Measurements from ENCODE around the gene GRB10. TPM values are rescaled to one million over a fixed set of nuclear protein-coding genes. Genes with fewer than 3 reads are reported as not detected.

The GRB10 gene
- polyA plus RNA-seq, 1 donor: 19.9 TPM

- no peak for DNase-seq
- no peak overlapping the region for H3K4me3 ChIP-seq (ENCODE audit: low read length)
- H3K4me1 ChIP-seq (ENCODE audit: control insufficient read depth, insufficient read depth, low read length): no peaks in the 10 kb centered on the region
- no peak overlapping the region for H3K27ac ChIP-seq (ENCODE audit: low read length)
- H3K36me3 ChIP-seq (ENCODE audit: control insufficient read depth, insufficient read depth, low read length): peaks cover 3% of the 10 kb centered on the region
- no peaks in the 10 kb centered on the region for H3K9me3 ChIP-seq (ENCODE audit: control insufficient read depth, low read depth, low read length)
- 100% methylated on average over 1 of the region's 6 CpGs for WGBS (ENCODE audit: insufficient coverage, low lambda C conversion rate)
- H3K27me3 ChIP-seq (ENCODE audit: control insufficient read depth, insufficient read depth, low read length): no peaks in the 10 kb centered on the region
These were observed 132.5 kb downstream of the GRB10 start for GRCh38 chr7:50650057-50650664.

DNA sequence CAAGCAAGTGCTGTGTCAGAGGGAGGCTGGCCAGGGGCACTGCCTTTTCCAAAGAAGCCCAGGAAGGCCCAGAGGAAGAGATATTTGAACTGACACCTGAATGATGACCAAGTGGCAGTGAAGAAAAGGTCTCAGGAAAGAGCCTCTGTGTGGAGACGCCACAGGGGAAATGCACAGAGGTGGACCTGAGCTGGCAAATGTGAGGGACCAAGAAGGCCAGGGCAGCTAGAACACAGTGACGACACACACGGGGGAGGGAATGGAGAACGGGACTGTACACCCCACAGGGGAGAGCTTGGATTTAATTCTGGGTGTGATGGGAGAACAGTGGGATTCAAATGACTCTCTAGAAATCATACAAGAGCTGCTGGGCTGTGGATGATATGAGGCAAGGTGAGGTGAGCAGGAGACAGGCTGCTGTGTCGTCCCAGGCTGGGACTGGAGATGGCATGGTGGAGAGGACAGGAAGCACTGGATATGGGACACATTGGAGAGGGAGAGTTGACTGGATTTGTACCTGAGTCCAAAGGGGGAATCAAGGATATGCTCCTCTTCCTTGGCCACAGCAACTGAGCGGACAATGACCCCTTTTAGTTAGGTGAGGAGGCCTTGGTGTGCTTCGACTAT, 133.3 kb downstream of the GRB10 start:
- no peak overlapping the region for H3K4me3 ChIP-seq (ENCODE audit: low read length)
- no peaks in the 10 kb centered on the region for H3K9me3 ChIP-seq (ENCODE audit: control insufficient read depth, low read depth, low read length)
- H3K4me1 ChIP-seq (ENCODE audit: control insufficient read depth, insufficient read depth, low read length): no peaks in the 10 kb centered on the region
- no peak overlapping the region for H3K27ac ChIP-seq (ENCODE audit: low read length)
- no peaks in the 10 kb centered on the region for H3K27me3 ChIP-seq (ENCODE audit: control insufficient read depth, insufficient read depth, low read length)
- 100% methylated on average over 1 of the region's 7 CpGs for WGBS (ENCODE audit: insufficient coverage, low lambda C conversion rate)
- no peak for DNase-seq
- H3K36me3 ChIP-seq (ENCODE audit: control insufficient read depth, insufficient read depth, low read length): peaks cover 3% of the 10 kb centered on the region

DNA sequence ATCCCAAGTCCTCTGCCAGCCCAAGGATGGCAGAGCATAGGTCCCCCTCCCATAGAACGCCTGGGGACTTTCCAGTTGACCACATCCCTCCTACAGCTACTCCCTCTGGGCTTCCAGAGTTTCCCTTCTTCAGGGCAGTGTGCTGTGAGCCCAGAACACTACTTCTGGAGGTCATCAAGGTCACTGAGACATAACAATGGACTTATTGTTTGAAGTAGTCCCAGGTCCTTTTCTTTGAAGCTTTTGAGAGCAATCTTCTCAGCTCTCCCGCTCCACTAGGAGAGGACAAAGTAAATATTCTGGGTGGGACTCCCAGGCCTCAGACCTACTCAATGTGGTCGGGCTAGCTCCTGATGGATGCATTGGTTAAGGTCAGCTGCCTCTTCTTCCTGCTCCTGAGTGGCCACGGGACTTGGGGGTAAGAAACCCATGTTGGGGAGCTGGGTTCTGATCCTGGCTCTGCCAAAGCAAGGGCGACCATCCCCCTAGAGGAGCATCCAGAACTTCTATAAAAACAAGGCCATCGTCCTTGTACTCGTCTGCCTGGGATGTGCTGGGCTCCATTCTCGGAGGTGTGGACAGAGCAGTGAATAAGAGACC, 134.0 kb downstream of the GRB10 start:
- Histone ChIP-seq H3K27ac (ENCODE audit: low read length) (no peak overlapping the region), H3K36me3 (ENCODE audit: control insufficient read depth, insufficient read depth, low read length) (peaks cover 3% of the 10 kb centered on the region), H3K4me1 (ENCODE audit: control insufficient read depth, insufficient read depth, low read length) (no peaks in the 10 kb centered on the region), H3K27me3 (ENCODE audit: control insufficient read depth, insufficient read depth, low read length) (no peaks in the 10 kb centered on the region), H3K4me3 (ENCODE audit: low read length) (no peak overlapping the region), H3K9me3 (ENCODE audit: control insufficient read depth, low read depth, low read length) (no peaks in the 10 kb centered on the region)
- DNase-seq: no peak
- no CpG with 5 or more reads among the region's 8 CpGs for WGBS (ENCODE audit: insufficient coverage, low lambda C conversion rate)

GRCh38 chr7:50648076-50648475, 134.6 kb downstream of the GRB10 start:
- no CpG with 5 or more reads among the region's 11 CpGs for WGBS (ENCODE audit: insufficient coverage, low lambda C conversion rate)

GRCh38 chr7:50647286-50647980, 135.3 kb downstream of the GRB10 start:
- H3K27ac ChIP-seq (ENCODE audit: low read length): no peak overlapping the region
- H3K4me3 ChIP-seq (ENCODE audit: low read length): no peak overlapping the region
- DNase-seq: no peak
- no peaks in the 10 kb centered on the region for H3K27me3 ChIP-seq (ENCODE audit: control insufficient read depth, insufficient read depth, low read length)
- WGBS (ENCODE audit: insufficient coverage, low lambda C conversion rate): 100% methylated on average over 1 of the region's 10 CpGs
- peaks cover 3% of the 10 kb centered on the region for H3K36me3 ChIP-seq (ENCODE audit: control insufficient read depth, insufficient read depth, low read length)
- no peaks in the 10 kb centered on the region for H3K9me3 ChIP-seq (ENCODE audit: control insufficient read depth, low read depth, low read length)
- no peaks in the 10 kb centered on the region for H3K4me1 ChIP-seq (ENCODE audit: control insufficient read depth, insufficient read depth, low read length)

More at GRCh38 chr7:50648076-50648475, 134.6 kb downstream of the GRB10 start:
- Histone ChIP-seq H3K9me3 (ENCODE audit: control insufficient read depth, low read depth, low read length) (no peaks in the 10 kb centered on the region), H3K4me1 (ENCODE audit: control insufficient read depth, insufficient read depth, low read length) (no peaks in the 10 kb centered on the region), H3K4me3 (ENCODE audit: low read length) (no peak overlapping the region), H3K27ac (ENCODE audit: low read length) (no peak overlapping the region), H3K36me3 (ENCODE audit: control insufficient read depth, insufficient read depth, low read length) (peaks cover 3% of the 10 kb centered on the region), H3K27me3 (ENCODE audit: control insufficient read depth, insufficient read depth, low read length) (no peaks in the 10 kb centered on the region)
- DNase-seq: no peak

DNA sequence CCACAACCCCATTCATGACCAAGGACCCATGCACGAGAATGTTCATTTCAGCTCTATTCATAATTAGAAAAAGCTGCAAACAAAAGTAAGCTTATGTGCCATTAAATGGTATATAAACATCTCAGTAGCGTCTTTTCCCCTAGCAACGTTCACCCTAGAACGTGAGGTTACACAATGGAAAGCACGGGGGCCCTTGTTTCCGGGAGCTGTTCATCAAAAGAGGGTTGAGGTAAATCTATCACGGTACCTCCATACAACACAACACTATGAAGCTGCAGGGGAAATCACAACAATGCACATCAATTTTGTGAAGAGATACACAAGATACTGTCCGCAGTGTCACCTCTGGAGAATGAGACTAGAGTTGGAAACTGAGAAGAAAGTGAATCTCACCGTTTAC, 136.6 kb downstream of the GRB10 start:
- H3K27ac ChIP-seq (ENCODE audit: low read length): no peak overlapping the region
- H3K36me3 ChIP-seq (ENCODE audit: control insufficient read depth, insufficient read depth, low read length): peaks cover 3% of the 10 kb centered on the region
- no peaks in the 10 kb centered on the region for H3K4me1 ChIP-seq (ENCODE audit: control insufficient read depth, insufficient read depth, low read length)
- no peak for DNase-seq
- no peaks in the 10 kb centered on the region for H3K9me3 ChIP-seq (ENCODE audit: control insufficient read depth, low read depth, low read length)
- H3K4me3 ChIP-seq (ENCODE audit: low read length): no peak overlapping the region
- WGBS (ENCODE audit: insufficient coverage, low lambda C conversion rate): 100% methylated on average over 2 of the region's 9 CpGs
- H3K27me3 ChIP-seq (ENCODE audit: control insufficient read depth, insufficient read depth, low read length): no peaks in the 10 kb centered on the region

GRCh38 chr7:50645186-50645585, 137.5 kb downstream of the GRB10 start:
- H3K4me1 ChIP-seq (ENCODE audit: control insufficient read depth, insufficient read depth, low read length): no peaks in the 10 kb centered on the region
- no peak for DNase-seq
- H3K4me3 ChIP-seq (ENCODE audit: low read length): no peak overlapping the region
- peaks cover 3% of the 10 kb centered on the region for H3K36me3 ChIP-seq (ENCODE audit: control insufficient read depth, insufficient read depth, low read length)
- H3K27me3 ChIP-seq (ENCODE audit: control insufficient read depth, insufficient read depth, low read length): no peaks in the 10 kb centered on the region
- H3K9me3 ChIP-seq (ENCODE audit: control insufficient read depth, low read depth, low read length): no peaks in the 10 kb centered on the region
- no peak overlapping the region for H3K27ac ChIP-seq (ENCODE audit: low read length)

DNA sequence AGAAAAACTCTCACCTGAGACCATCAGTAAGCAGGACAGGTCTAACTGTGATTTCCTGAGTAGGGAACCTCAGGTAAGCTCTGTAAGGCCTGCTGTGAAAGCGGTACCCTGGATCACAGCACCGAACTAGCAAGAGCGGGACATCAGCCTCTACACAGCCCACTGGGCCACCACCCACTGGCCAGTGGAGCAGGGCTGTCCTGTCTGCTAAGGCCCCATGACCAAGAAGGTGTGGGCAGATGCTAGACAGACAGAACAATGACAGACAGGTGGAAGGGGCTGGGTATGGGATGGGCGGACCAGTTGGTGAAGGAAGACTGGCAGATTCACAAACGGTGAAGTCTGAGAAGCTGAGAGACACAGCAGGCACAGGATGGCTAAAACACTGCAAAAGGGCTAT, 138.1 kb downstream of the GRB10 start:
- 93% methylated on average over 2 of the region's 5 CpGs for WGBS (ENCODE audit: insufficient coverage, low lambda C conversion rate)
- Histone ChIP-seq H3K27ac (ENCODE audit: low read length) (no peak overlapping the region), H3K27me3 (ENCODE audit: control insufficient read depth, insufficient read depth, low read length) (no peaks in the 10 kb centered on the region), H3K36me3 (ENCODE audit: control insufficient read depth, insufficient read depth, low read length) (peaks cover 3% of the 10 kb centered on the region), H3K9me3 (ENCODE audit: control insufficient read depth, low read depth, low read length) (no peaks in the 10 kb centered on the region), H3K4me3 (ENCODE audit: low read length) (no peak overlapping the region), H3K4me1 (ENCODE audit: control insufficient read depth, insufficient read depth, low read length) (no peaks in the 10 kb centered on the region)
- DNase-seq: no peak

- H3K9me3 ChIP-seq (ENCODE audit: control insufficient read depth, low read depth, low read length): no peaks in the 10 kb centered on the region
- H3K27ac ChIP-seq (ENCODE audit: low read length): no peak overlapping the region
- WGBS (ENCODE audit: insufficient coverage, low lambda C conversion rate): no CpG with 5 or more reads among the region's 6 CpGs
- H3K27me3 ChIP-seq (ENCODE audit: control insufficient read depth, insufficient read depth, low read length): no peaks in the 10 kb centered on the region
- H3K36me3 ChIP-seq (ENCODE audit: control insufficient read depth, insufficient read depth, low read length): no peaks in the 10 kb centered on the region
- DNase-seq: no peak
- H3K4me1 ChIP-seq (ENCODE audit: control insufficient read depth, insufficient read depth, low read length): no peaks in the 10 kb centered on the region
- no peak overlapping the region for H3K4me3 ChIP-seq (ENCODE audit: low read length)
These were observed 138.6 kb downstream of the GRB10 start for GRCh38 chr7:50644114-50644513.

DNA sequence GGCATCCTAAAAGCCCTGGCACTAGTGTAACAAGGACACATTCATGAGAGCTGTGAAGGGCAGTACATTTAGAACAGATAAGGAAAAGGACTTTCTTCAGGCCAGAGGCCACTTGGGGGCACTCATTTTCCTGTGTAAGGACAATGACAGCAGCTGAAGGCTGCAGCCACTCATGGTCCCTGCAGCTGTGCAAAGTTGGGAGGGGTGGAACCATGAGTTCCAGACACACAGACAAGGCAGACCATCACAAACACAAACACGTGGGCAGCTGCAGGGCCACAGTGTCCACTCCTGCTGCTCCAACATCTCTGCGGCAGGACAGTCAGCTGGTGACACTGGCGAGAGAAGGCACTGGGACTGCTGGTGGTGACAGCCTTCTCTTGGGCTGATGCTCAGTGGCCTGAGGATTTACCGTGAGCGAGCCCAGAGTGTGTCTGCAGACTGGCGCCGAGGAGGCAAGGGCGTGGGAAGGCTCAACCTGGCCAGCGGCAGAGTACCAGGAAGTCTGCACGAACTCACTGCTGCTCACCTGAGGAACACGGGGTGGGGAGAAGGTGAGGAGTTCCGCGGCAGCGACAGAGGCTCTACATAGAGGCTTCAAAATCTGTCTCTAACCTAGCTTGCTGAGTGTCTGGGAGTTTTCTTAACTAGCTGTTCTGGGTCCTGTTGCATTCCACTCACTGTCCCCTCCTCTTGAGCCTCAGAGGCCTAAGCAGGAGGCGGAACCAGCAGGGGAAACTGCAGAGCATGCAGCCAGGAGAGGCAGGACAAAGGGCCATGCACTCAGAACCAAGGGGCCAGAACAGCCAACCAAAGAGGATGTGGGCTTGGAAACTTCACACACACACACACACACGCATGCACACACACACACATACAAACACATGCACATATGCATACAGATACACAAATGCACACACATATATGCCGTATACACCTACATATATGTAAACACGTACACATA, 141.0 kb downstream of the GRB10 start:
- no peak overlapping the region for H3K27ac ChIP-seq (ENCODE audit: low read length)

More for the DNA sequence above, 141.0 kb downstream of the GRB10 start:
- Histone ChIP-seq H3K27me3 (ENCODE audit: control insufficient read depth, insufficient read depth, low read length) (no peaks in the 10 kb centered on the region), H3K36me3 (ENCODE audit: control insufficient read depth, insufficient read depth, low read length) (no peaks in the 10 kb centered on the region), H3K9me3 (ENCODE audit: control insufficient read depth, low read depth, low read length) (no peaks in the 10 kb centered on the region), H3K4me3 (ENCODE audit: low read length) (no peak overlapping the region), H3K4me1 (ENCODE audit: control insufficient read depth, insufficient read depth, low read length) (no peaks in the 10 kb centered on the region)
- peak in 1 of 2 donors; percentile 32 for DNase-seq
- WGBS (ENCODE audit: insufficient coverage, low lambda C conversion rate): no CpG with 5 or more reads among the region's 18 CpGs
